HG02610 (cell line): ENCODE data around the gene CNTNAP3B.
"Not testable (repeated sequence)": the region's sequence is repeated elsewhere in the genome, so short reads cannot be mapped to it uniquely, and the experiment has no call there.

Source experiments
- ATAC-seq: cut with Tn5 transposase; IDR thresholded peaks from one replicate; pipeline ENCODE4 v1.9.1; 2021; ENCODE audit warnings: mild to moderate bottlenecking, moderate library complexity; ENCODE audit not compliant: unreplicated experiment

The CNTNAP3B gene

DNA sequence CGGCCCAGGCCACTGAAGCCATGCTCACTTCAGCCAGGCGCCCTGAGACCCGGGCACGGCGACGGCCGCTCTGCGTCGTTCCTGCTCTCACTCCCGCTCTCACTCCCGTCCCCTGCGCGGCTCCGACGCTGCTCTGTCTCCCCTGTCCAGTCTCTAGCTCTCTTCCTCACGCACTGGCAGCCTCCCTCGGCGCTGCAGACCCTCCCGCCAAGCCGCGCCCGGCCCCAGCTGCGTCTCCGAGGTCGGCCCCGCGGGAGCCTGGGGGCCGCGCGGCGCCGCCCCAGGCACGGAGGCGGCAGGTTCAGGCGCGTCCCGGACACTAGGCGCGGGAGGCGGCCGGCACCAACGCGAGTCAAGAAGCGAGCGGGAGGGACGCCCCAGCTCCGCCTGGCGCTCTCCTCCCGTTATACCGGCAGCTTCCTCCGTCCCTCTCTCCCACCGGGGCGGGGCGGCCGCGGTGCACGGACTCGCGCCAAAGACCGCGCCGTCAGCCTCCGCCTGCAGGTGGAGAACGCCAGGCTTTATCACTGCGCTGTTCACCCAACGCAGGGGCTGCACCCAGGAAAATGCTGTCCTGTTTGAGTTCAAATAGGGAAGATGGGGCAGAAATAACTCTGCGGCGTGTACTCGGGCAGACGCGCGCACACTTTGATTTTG, at the start of gene CNTNAP3B:
TSS of gene CNTNAP3B (minus strand) at position 354 of the 657 bp plus-strand sequence. CDS start at position 22, 332 bp downstream.
- ATAC-seq = not testable (repeated sequence)

DNA sequence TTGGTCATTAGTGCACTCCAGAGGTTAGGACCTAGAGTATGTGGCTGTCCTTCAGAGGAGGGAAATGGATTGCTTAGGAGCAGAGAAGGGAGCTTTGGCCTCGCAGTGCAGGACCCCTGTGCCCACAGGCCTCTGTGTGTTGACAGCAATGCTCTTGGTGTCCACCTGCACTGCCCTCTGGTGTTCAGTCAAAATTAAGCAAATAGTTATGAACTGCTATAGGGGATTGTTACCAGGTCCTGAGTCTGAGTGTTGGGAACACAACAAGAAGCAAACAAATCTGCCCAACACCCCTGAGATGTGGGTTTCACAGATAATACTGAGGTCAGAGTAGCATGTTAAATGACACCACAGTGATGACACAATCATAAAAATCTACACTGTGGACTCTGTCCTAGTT, 31.1 kb upstream of the CNTNAP3B start:
- not testable (repeated sequence) for ATAC-seq

DNA sequence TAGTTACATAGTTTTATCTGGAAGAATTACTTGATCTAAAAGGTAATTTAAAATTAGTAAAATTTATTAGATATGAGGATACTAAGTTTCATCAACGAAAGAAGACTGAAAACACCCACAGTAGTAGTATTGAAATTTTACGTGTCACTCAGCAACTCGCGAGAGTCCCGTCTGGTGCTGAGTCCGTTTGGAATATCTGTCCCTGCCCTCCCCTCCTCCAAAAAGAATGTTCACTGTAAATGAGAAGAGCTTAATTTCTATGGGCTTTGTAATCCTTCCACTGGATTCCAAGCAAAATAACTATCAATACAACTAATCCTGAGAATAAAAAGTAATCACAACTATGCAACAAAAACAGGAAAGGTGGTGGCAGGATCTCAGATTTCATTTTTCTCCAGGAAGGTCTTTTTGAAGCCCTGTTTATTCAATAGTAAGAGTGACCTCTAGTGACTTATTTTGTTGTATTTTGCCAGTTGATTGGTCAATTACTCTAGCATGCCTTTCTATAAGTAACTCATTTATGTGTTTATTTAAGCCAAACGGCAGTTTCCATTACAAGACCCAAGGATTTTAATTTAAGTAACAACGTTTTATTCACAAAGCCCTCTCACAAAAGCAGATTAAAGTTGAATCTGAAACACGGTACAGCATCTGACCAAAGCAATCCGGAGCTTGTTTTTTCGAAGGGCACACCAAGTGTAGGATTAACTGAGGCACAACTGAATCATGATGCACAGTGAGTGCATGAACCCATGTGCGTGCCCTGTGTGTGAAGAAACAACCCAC, 2.0 kb downstream of the CNTNAP3B start:
- ATAC-seq = not testable (repeated sequence)

DNA sequence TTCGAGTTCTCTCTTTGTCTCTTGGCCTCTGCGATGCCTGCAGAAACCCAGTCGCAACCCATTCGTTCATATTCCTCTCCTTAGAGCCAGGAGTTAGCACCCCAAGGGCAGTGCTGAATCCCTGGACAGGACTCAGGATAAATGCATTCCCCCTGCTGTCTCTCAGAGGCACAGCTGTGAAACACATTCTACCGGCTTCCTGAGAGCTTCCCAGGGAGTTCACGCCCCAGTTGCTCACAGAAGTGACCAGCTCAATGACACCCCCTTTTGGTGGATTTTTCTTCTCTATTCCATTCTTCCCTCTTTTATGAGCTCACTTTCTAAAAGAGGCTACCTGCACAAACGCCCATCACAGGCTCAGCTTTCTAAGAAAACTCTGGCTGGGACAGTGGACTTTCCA, 8.2 kb downstream of the CNTNAP3B start:
- not testable (repeated sequence) for ATAC-seq

DNA sequence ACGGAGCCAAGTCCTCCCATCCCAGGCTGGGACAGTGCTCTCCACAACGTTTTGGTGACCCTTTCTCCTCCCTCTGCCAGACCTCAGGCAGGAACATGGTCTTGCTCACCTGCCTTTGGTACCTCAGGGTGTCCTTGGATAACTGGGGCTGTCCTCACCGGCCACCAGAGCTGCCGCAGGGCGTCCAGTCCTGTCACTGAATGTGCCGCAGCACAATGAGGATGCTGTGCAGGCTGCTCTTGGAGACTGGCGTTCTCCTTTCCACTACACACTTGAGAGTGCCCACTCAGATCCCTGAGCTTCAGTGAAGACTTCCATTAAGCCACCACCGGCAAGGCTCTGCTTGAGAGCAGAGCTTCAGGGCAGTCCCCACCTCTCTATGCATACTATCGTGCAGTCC, 33.3 kb downstream of the CNTNAP3B start:
- ATAC-seq = not testable (repeated sequence)

DNA sequence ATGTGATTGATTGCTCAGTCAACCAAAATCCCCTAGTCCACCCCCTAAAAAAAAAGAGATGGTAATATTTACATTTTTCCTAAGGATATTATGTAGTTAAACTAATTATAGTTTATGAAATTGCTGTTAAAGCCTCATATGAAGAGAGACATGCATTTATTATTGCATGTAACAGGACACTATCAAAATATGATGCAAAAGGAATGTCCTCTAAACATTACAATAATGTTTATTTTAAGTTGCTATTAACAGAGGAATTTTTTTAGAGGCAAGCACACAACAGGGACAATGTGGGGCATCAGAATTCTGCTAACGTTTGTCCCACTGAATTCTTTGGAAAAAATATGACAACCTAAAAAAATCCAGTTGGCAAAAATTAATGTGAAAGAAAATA, 44.7 kb downstream of the CNTNAP3B start:
- ATAC-seq = not testable (repeated sequence)

DNA sequence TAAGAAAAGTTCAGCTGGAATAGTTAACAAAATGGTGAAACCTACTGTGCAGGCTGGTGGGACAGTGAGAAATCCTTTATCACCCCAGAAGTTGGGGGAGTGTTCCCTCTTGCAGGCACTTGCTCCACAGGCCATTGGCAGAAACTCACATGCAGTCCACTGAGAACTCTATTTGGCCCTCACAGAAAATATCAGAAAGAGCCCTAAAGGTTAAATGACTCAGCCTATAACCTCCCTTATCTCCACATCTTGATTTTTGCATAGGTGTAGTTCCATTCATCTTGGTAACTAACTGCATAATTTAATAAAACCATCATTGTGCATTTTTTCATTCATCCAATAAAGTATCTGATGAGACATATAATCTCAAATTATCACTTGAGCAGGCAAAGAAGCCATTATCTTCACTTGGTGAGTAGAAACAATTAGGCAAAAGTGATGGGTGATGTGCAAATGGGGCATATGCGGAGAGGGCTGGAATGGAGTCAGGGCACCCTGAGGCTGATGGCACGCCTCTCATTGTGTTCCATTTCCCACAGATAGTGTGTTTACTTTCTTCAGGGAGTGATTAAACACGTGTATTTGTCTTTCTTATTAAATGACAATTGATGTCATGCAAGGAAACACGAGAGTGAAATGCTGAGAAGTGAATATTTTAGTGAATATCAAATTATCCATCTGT, 45.2 kb downstream of the CNTNAP3B start:
- not testable (repeated sequence) for ATAC-seq

DNA sequence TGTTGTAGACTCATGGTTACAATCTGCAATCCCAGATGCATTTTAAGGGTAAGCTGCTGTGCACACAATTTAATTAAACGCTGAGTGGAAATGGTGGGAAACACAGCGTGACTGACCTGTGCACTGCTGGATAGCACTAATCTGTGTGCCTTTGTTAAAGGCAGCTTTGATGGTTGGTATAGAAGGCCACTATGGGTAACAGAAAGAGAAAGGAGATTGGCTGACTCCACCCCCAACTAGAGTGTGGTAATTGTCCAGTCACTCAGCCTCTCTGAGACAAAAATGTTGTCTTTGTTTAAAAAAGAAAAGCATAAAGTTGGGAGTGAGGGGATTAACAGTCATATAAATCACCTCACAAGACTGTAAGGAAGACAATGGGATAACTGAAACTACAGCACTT, 48.9 kb downstream of the CNTNAP3B start:
- ATAC-seq = not testable (repeated sequence)

DNA sequence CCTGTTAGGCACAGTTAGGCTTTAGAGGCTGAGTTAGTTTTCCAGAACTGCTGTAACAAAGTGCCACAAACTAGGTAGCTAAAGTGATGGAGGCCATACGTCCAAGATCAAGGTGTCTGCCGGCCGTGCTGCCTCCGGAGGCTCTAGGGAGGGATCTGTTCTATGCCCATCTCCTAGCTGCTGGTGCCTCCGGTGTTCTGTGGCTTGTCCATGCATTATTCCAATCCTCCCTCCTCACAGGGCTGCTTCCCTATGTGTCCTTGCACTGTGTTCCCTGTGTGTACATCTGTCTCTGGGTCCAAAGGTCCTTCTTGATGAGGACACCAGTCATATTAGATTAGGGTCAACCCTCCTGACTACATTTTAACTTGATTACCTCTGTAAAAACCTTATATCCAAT, 54.4 kb downstream of the CNTNAP3B start:
- not testable (repeated sequence) for ATAC-seq

DNA sequence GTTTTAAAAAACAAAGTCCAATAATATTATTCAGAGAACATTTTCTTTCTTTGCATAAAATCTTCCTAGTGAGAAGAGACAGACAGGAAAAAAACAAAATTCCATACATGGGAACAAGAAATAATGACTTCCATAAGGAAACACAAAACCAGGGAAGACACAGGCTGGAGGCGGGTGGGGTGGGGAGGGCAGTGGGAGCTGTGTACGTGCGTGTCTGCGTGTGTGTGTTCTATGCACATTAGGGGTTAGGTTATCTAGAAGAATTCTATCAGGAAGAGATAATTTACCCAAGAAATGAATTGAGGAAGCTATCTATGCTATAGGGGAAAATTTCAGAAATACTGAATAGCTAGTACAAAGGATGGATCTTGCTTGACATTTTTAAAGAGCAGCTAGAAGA, 58.2 kb downstream of the CNTNAP3B start:
- not testable (repeated sequence) for ATAC-seq

DNA sequence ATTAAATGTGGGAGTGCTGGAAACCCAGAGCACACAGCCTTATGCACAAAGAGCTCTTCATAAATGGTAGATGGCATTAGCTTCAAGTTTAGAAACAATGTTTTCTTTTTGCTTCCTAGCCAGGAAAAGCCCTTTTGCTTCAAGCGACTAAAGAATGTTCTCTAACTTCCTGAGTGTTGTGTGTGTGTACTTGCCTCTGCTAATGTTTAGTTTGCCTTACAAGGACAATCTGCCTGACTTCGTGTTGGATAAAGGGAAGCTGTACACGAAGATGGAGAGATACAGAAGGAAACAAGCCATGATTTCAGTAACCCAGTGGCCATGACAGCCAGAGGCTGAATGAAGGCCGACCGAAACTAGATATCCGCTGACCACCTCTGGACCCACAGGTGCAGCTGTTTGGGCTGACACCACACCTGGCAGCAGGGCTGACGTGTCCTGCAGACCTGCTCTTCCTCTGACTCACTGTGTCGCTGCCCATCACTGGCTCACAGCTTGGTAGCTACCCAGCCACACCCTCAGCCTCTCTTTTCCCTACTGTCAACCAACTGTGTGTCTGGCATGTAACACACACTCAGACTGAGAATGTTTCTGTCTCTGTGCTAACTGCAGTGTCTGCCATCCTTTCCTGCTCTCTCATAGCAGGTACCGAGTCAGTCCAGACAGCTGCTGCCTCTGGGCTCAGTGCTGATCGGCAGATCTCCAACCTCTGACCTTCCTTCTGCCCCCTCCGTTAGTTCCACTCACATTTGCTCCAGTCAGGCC, 59.0 kb downstream of the CNTNAP3B start:
- not testable (repeated sequence) for ATAC-seq

DNA sequence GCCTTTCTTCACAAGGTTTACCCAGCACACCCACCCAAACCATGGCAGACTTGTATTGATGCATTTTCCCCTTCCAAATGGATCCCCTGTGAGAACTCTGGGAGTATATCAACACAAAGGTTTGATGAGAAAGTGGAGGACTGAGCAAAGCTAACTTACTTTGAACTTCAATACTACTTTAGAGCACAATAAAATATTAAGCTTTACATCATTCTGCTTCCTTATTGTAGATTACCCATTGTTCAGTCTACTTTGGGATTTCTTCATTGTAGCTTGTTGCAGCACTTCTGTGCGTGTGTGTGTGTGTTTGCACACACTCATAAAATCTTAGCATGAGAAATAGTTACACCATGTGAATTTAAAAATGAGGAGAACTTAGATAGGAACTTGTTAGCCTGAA, 75.4 kb downstream of the CNTNAP3B start:
- ATAC-seq = not testable (repeated sequence)

DNA sequence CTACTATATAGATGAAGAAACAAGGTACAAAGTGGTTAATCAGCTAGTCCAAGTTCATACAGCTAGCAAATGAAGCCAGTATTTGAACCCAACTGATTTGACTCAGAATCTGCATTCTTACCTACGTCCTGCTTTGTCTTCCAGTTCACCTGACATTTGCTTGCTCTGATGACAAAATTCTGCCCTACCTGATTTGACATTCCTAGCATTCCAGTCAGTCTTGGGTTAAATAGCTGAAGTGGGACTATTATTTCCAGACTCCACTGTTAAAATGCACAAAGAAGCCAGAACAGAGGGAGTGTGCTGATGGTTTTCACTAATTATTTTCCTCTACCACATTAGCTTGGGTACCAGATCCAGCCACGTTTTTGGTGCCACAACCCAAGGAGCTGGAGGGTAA, 78.5 kb downstream of the CNTNAP3B start:
- not testable (repeated sequence) for ATAC-seq

DNA sequence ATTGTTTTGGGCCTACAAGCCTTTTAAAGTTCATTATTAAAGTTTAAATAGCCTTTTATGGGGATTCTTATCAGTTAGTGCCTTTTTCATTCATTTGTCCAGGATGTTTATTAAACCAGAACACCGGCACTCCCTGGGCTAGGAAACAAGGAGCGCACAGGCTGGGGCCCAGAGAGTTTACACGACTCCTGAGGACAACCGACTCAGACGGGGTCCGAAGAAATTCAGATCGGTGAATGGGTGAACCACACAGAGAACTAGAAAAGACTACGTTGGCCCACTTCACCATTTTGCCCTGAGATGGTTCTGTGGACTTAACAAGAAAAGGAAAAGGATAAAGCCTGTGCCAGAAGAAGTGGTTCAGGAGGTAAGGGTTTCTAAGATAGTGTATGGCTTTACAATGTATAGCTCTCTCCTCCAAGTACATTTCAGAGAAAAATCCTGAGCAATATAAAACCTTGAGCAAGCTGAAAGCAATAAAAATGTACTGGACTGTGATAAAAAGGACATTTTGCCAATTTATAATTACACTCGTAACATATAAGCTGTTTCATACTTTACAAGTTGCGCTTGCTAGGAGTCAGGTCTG, 84.7 kb downstream of the CNTNAP3B start:
- ATAC-seq = not testable (repeated sequence)

DNA sequence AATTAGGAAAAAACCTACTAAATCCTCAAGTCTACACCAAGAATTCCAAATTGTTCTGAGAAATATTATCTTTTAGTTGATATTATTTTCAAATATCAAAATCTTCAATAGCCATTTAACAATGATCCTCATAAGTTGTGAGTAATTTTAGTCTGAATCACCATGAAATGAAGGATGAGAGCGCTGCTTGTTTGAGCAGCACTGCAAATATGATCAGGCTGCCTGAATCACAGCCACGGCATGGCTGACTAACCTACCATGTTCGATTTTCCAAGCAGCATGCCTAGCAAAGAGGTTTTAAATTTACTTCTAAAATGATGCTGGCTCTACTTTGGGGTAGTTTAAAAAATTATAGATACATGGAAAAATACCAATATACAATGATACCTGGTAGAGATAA, 95.7 kb downstream of the CNTNAP3B start:
- ATAC-seq = not testable (repeated sequence)

DNA sequence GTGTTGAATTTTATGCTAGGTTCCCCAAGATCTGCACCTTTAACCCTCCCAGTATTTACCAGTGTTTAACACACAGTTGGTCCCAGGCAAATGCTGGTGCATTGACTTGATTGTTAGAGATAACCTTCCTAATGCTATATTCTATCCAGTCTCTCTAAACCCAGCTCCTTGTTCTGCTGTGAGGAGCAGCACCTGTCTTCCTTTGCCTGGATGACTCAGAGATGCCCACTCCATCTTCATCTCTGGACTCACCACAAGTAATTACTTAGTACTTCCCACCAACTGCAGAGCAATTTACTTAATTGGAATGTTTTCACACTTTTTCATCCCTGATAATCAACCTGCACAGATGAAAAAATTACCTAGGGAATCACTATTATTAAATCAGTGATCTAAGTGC, 108.6 kb downstream of the CNTNAP3B start:
- ATAC-seq = not testable (repeated sequence)

DNA sequence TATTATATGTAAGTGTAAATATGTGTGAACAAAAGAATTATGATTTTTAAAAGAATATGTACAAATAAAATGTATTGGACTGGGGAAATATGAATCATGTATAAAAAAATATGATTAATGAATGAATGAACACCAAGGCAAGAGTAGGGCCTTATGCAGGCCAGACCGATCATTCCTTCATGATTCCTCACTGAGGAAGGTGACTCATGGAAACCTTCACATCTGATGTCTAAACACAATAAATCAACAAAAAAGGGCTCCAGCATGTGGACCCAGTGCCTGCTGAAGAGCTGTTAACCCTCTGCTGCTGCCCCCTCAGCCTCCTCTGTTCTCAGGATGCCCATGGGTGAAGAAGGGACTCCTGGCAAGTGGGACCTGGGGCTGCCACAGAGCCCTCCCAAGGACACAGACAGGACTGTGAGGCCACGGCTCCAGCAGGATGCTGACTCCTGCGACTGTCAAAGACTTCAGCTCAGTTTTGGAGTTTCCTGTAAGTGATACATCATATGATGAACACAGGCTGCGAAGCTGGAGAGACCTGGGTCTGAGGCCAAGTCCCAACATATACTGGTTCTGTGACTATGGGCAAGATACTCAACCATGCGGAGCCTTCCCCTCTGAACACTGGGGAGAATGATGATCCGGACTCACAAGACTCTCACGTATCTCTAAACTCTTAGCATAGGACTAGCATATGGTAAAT, 110.9 kb downstream of the CNTNAP3B start:
- not testable (repeated sequence) for ATAC-seq

DNA sequence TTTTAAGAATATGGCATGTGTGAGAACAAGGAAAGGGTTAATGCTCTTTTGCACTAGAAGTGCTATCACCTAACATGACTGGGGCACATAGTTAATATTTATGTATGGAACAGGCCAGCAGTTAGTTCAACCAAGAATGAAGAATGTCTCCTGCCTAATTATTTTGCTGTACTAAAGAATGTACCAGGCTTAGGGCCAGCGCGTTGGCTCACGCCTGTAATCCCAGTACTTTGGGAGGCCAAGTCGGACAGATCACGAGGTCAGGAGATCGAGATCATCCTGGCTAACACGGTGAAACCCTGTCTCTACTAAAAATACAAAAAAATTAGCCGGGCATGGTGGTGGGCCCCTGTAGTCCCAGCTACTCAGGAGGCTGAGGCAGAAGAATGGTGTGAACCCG, 114.9 kb downstream of the CNTNAP3B start:
- ATAC-seq = not testable (repeated sequence)

DNA sequence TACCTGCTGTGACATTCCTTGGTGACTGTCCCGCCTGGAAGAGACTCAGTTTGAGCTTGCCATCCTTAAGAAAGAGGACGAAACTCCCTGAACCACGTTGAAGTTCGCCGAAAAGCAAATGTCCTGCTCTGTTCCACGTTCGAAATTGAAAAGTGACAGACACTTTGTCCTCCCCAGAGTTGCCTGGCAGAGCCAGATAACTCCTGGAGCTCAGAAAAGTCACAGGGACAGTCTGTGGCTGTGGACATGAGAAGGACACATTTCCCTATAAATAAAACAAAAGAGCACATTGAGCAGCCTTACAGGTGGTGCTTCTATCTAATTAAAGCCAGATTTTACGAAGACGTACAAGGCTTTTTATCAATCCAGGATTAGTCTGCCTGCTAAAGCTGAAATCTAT, 137.6 kb downstream of the CNTNAP3B start:
- ATAC-seq = not testable (repeated sequence)

DNA sequence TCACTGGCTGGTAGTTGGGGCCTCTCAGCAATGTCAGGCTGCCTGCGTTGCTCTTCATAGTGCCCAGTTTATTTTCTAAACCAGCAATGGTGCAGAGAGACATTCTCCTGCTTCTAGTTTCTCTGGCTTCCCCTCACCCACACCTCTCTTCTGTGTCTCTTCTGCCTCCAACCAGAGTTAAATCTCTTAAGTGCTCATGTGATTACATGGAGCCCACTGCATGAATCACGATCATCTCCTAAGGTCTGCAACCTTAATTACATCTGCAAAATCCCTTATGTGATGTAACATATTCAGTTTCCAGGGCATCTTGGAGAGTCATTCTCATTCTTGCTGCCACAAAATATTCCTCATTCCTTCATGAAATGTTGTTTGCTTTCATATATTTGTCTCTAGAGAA, 149.0 kb downstream of the CNTNAP3B start:
- ATAC-seq = not testable (repeated sequence)
